Spleen (tissue), 11 donors: ENCODE results near the gene HEATR5B. TPM values are rescaled to one million over a fixed set of nuclear protein-coding genes. Genes with fewer than 3 reads are reported as not detected.

Experiments
- DNase-seq: peaks from one replicate; pipeline ENCODE4 v3.0.0-alpha.2; 2020
- H3K27ac ChIP-seq, 8 donors: fragments of 200-600 bp; sonication (generic) in 7 of 8; 1 replicate in 4 of 8; 2 replicates in 4 of 8; pipeline versions ENCODE4 v1.5.0 to v1.8.0; 2016 to 2021; ENCODE audit warnings: inconsistent platforms in 4 of 8, mild to moderate bottlenecking in 4 of 8, moderate library complexity in 1 of 8
- H3K27me3 ChIP-seq, 7 donors: fragments of 200-600 bp; sonication (generic) in 6 of 7; replicated peaks in 1 of 7; 1 replicate in 4 of 7; 2 replicates in 3 of 7; pipeline versions ENCODE4 v1.5.0 to v1.8.0; 2016 to 2021; ENCODE audit warnings: inconsistent platforms in 3 of 7, mild to moderate bottlenecking in 1 of 7
- H3K36me3 ChIP-seq, 6 donors: fragments of 200-600 bp; sonication (generic) in 5 of 6; 1 replicate in 4 of 6; 2 replicates in 2 of 6; pipeline versions ENCODE4 v1.5.0 to v1.8.0; 2016 to 2021; ENCODE audit warnings: inconsistent platforms in 2 of 6
- H3K4me1 ChIP-seq, 6 donors: fragments of 200-600 bp; sonication (generic) in 5 of 6; 1 replicate in 3 of 6; 2 replicates in 3 of 6; pipeline versions ENCODE4 v1.5.0 to v1.8.0; 2016 to 2021; ENCODE audit warnings: inconsistent platforms in 3 of 6
- H3K4me3 ChIP-seq, 8 donors: fragments of 200-600 bp; sonication (generic) in 7 of 8; 1 replicate in 4 of 8; 2 replicates in 4 of 8; pipeline versions ENCODE4 v1.5.0 to v1.8.0; 2016 to 2021; ENCODE audit warnings: inconsistent platforms in 4 of 8, mild to moderate bottlenecking in 4 of 8, moderate library complexity in 2 of 8
- H3K9me3 ChIP-seq, 8 donors: fragments of 200-600 bp; sonication (generic) in 7 of 8; 1 replicate in 4 of 8; 2 replicates in 4 of 8; pipeline versions ENCODE4 v1.5.0 to v1.8.0; 2016 to 2021; ENCODE audit warnings: inconsistent platforms in 4 of 8
- CTCF ChIP-seq, 11 experiments: fragments of 200-600 bp in 7 of 11; fragments of 450-650 bp in 4 of 11; sonication (generic) in 4 of 11; IDR thresholded peaks in 8 of 11; conservative IDR thresholded peaks in 3 of 11; 1 replicate in 7 of 11; 2 replicates in 4 of 11; pipeline versions ENCODE4 v1.4.0 to v1.8.0; 2016 to 2021; ENCODE audit warnings: antibody characterized with exemption in 11 of 11, inconsistent platforms in 4 of 11, mild to moderate bottlenecking in 1 of 11
- POLR2A ChIP-seq, 3 donors: fragments of 450-650 bp; IDR thresholded peaks; one replicate each; pipeline ENCODE4 v1.5.1; 2017; ENCODE audit warnings: antibody characterized with exemption in 3 of 3, mild to moderate bottlenecking in 1 of 3
- POLR2AphosphoS5 ChIP-seq, 3 donors: sonication (generic); formaldehyde crosslinking; IDR thresholded peaks; one replicate each; pipeline ENCODE4 v1.5.1; 2017; ENCODE audit warnings: antibody characterized with exemption in 3 of 3
- WGBS, 5 donors: extraction: QIAGEN DNeasy Blood & Tissue Kit in 3 of 5; methylation state at CpG; one replicate each; pipeline versions ENCODE4 v1.1.5 to v1.1.7; 2013 to 2018; 5-methylcytosine and 5-hydroxymethylcytosine counted together
- intact Hi-C: fragments of 100-400 bp; cut with DNase I; formaldehyde crosslinking; loops from one replicate; pipeline ENCODE4 v1.15.0; 2023; ENCODE audit warnings: low total_unique reads
- polyA plus RNA-seq, 3 donors: library from polyadenylated mRNA; stranded (reverse); fragments of 200-250 nt; gene quantifications; one replicate each; pipeline ENCODE4 v1.2.1, GENCODE V29; 2013
- total RNA-seq, 7 donors: library from RNA; depleted of rRNA in 3 of 7; stranded (reverse); fragments of >200 nt in 3 of 7; fragmentation: NEBNext Ultra II Directional in 4 of 7; extraction: Animal tissue kit (Norgen Biotek cat#: 25700) in 4 of 7; gene quantifications; one replicate each; pipeline versions ENCODE4 v1.1.0 to v1.2.1, GENCODE V29; 2016 to 2021
- donor health status: healthy with polysubstance abuse.
- donor health status: DM: no; HTN: no; CAD: no; lungs with moderate emphysema.
- donor health status: DM: no; HTN: no; CAD: no.
- donor health status: Bipolar disorder and iron deficiency.
- donor health status: healthy.
- donor health status: DM: no; HTN: no; CAD: no.
- donor health status: DM: yes; HTN: yes; CAD: no.

The HEATR5B gene
- total and polyA plus RNA-seq, 10 donors, result 5.5 to 58.2 (median 34.3) TPM

- no peak for DNase-seq
- Histone ChIP-seq H3K4me1 (peaks cover 0 to 14% (median 0%) of the 10 kb centered on the region in 6 donors), H3K27me3 (no peaks in the 10 kb centered on the region), H3K4me3 (no peak overlapping the region), H3K27ac (no peak overlapping the region), H3K36me3 (peaks cover 0 to 100% (median 75%) of the 10 kb centered on the region in 6 donors), H3K9me3 (no peaks in the 10 kb centered on the region)
- TF ChIP-seq POLR2AphosphoS5 (IDR thresholded peaks at IDR 0.05) (no peak), POLR2A (IDR thresholded peaks at IDR 0.05) (no peak), CTCF (IDR thresholded peaks at IDR 0.05 in 8 of 11, conservative IDR thresholded peaks at IDR 0.05 in 3 of 11) (no peak)
- intact Hi-C loops, result no loop called here
- WGBS, 5 donors, result 96 to 100% (median 99%) methylated on average over 2 of the region's 2 CpGs
Observed at GRCh38 chr2:37070931-37071330, 13.2 kb downstream of the HEATR5B start.

GRCh38 chr2:37068686-37069085 is 15.5 kb downstream of the HEATR5B start:
- no peak overlapping the region for H3K27ac ChIP-seq
- H3K36me3 ChIP-seq, result peaks cover 0 to 100% (median 80%) of the 10 kb centered on the region in 6 donors
- H3K27me3 ChIP-seq, result no peaks in the 10 kb centered on the region
- no peak overlapping the region for H3K4me3 ChIP-seq
- no peak for DNase-seq
- H3K9me3 ChIP-seq, result no peaks in the 10 kb centered on the region
- intact Hi-C loops, result no loop called here
- 57 to 83% (median 65%) methylated on average over 6 of the region's 6 CpGs for WGBS, 5 donors
- no peak for TF ChIP-seq POLR2AphosphoS5 (IDR thresholded peaks at IDR 0.05)
- H3K4me1 ChIP-seq, result peaks cover 0 to 14% (median 0%) of the 10 kb centered on the region in 6 donors

GRCh38 chr2:37061776-37062175 is 22.4 kb downstream of the HEATR5B start:
- intact Hi-C loops, result no loop called here
- H3K36me3 ChIP-seq, result peaks cover 0 to 100% (median 90%) of the 10 kb centered on the region in 6 donors
- no peak overlapping the region for H3K27ac ChIP-seq
- WGBS, 5 donors, result 96 to 99% (median 96%) methylated on average over 5 of the region's 5 CpGs
- DNase-seq, result no peak
- H3K9me3 ChIP-seq, result no peaks in the 10 kb centered on the region
- TF ChIP-seq CTCF (IDR thresholded peaks at IDR 0.05 in 8 of 11, conservative IDR thresholded peaks at IDR 0.05 in 3 of 11) (no peak), POLR2AphosphoS5 (IDR thresholded peaks at IDR 0.05) (no peak), POLR2A (IDR thresholded peaks at IDR 0.05) (no peak)
- H3K4me3 ChIP-seq, result no peak overlapping the region
- no peaks in the 10 kb centered on the region for H3K27me3 ChIP-seq
- H3K4me1 ChIP-seq, result no peaks in the 10 kb centered on the region

- Histone ChIP-seq H3K36me3 (peaks cover 0 to 100% (median 90%) of the 10 kb centered on the region in 6 donors), H3K4me1 (no peaks in the 10 kb centered on the region), H3K9me3 (no peaks in the 10 kb centered on the region), H3K4me3 (no peak overlapping the region), H3K27me3 (no peaks in the 10 kb centered on the region), H3K27ac (no peak overlapping the region)
- intact Hi-C loops, result no loop called here
- no peak for DNase-seq
- no peak for TF ChIP-seq CTCF (IDR thresholded peaks at IDR 0.05 in 8 of 11, conservative IDR thresholded peaks at IDR 0.05 in 3 of 11)
- no peak for TF ChIP-seq POLR2A (IDR thresholded peaks at IDR 0.05)
Observed at GRCh38 chr2:37061013-37061711, 23.0 kb downstream of the HEATR5B start.
